H9 (cell line): ENCODE data around the gene PCSK9. TPM values are rescaled to one million over a fixed set of nuclear protein-coding genes. Genes with fewer than 3 reads are reported as not detected.

ENCODE experiments used
- DNase-seq: peaks from one replicate; pipeline ENCODE4 v3.0.0-alpha.2; 2017
- H2AFZ ChIP-seq: one replicate; pipeline ENCODE4 v1.6.1; 2013; ENCODE audit warnings: mild to moderate bottlenecking, low read length, control low read depth, moderate library complexity
- H2AK5ac ChIP-seq: 2 replicates; pipeline ENCODE4 v1.6.1; 2013; ENCODE audit warnings: low read length, control low read depth, mixed read lengths; ENCODE audit not compliant: insufficient read length
- H2BK120ac ChIP-seq: one replicate; pipeline ENCODE4 v1.6.1; 2013; ENCODE audit warnings: low read depth, mild to moderate bottlenecking, low read length, control low read depth, inconsistent platforms; ENCODE audit not compliant: poor library complexity, severe bottlenecking
- H2BK12ac ChIP-seq: 2 replicates; pipeline ENCODE4 v1.6.1; 2013; ENCODE audit warnings: low read length, control low read depth, mixed read lengths, low read depth; ENCODE audit not compliant: insufficient read length
- H2BK15ac ChIP-seq: 2 replicates; pipeline ENCODE4 v1.6.1; 2013; ENCODE audit warnings: low read depth, low read length, control low read depth
- H2BK20ac ChIP-seq: one replicate; pipeline ENCODE4 v1.6.1; 2013; ENCODE audit warnings: low read depth, mild to moderate bottlenecking, low read length, control low read depth, inconsistent platforms; ENCODE audit not compliant: poor library complexity, severe bottlenecking
- H2BK5ac ChIP-seq: 2 replicates; pipeline ENCODE4 v1.6.1; 2013; ENCODE audit warnings: low read length, control low read depth, mixed read lengths; ENCODE audit not compliant: insufficient read length
- H3K14ac ChIP-seq: 2 replicates; pipeline ENCODE4 v1.6.1; 2013; ENCODE audit warnings: low read length, control low read depth; ENCODE audit not compliant: insufficient read depth
- H3K18ac ChIP-seq: 2 replicates; pipeline ENCODE4 v1.6.1; 2013; ENCODE audit warnings: low read depth, mild to moderate bottlenecking, mixed read lengths, low read length, control low read depth; ENCODE audit not compliant: insufficient read length
- H3K23ac ChIP-seq: 2 replicates; pipeline ENCODE4 v1.6.1; 2013; ENCODE audit warnings: low read length, control low read depth, mixed read lengths, low read depth; ENCODE audit not compliant: insufficient read length
- H3K23me2 ChIP-seq: 2 replicates; pipeline ENCODE4 v1.6.1; 2013; ENCODE audit warnings: low read depth, mild to moderate bottlenecking, mixed read lengths, low read length, control low read depth; ENCODE audit not compliant: insufficient read length, poor library complexity, severe bottlenecking
- H3K27ac ChIP-seq: 2 replicates; pipeline ENCODE4 v1.5.1; 2013; ENCODE audit warnings: low read length, control low read depth, mixed read lengths, low read depth; ENCODE audit not compliant: insufficient read length
- H3K27me3 ChIP-seq: 2 replicates; pipeline ENCODE4 v1.6.1; 2013; ENCODE audit warnings: low read length, control low read depth, inconsistent platforms; ENCODE audit not compliant: insufficient read depth
- H3K4ac ChIP-seq: 2 replicates; pipeline ENCODE4 v1.6.1; 2013; ENCODE audit warnings: low read depth, mild to moderate bottlenecking, control low read depth, inconsistent platforms, low read length, moderate library complexity
- H3K4me1 ChIP-seq: 2 replicates; pipeline ENCODE4 v1.6.1; 2013; ENCODE audit warnings: low read length, control low read depth, inconsistent platforms; ENCODE audit not compliant: insufficient read depth
- H3K4me2 ChIP-seq: 2 replicates; pipeline ENCODE4 v1.6.1; 2013; ENCODE audit warnings: low read length, control low read depth, mixed read lengths; ENCODE audit not compliant: insufficient read length, insufficient read depth
- H3K56ac ChIP-seq: 2 replicates; pipeline ENCODE4 v1.6.1; 2013; ENCODE audit warnings: low read depth, mild to moderate bottlenecking, mixed read lengths, low read length, control low read depth; ENCODE audit not compliant: insufficient read length
- H3K79me1 ChIP-seq: 2 replicates; pipeline ENCODE4 v1.6.1; 2013; ENCODE audit warnings: low read depth, mild to moderate bottlenecking, moderate library complexity, low read length, control low read depth, inconsistent platforms; ENCODE audit not compliant: insufficient read depth, poor library complexity, severe bottlenecking
- H3K79me2 ChIP-seq: 2 replicates; pipeline ENCODE4 v1.6.1; 2013; ENCODE audit warnings: low read length, control low read depth, inconsistent platforms; ENCODE audit not compliant: insufficient read depth
- H3K9ac ChIP-seq: 2 replicates; pipeline ENCODE4 v1.6.1; 2013; ENCODE audit warnings: low read length, control low read depth, mixed read lengths; ENCODE audit not compliant: insufficient read length; ENCODE audit errors: extremely low read depth
- H3K9me3 ChIP-seq: one replicate; pipeline ENCODE4 v1.6.1; 2013; ENCODE audit warnings: low read depth, low read length, inconsistent platforms; ENCODE audit not compliant: control insufficient read depth
- H3T11ph ChIP-seq: one replicate; pipeline ENCODE4 v1.6.1; 2013; ENCODE audit warnings: mild to moderate bottlenecking, low read length, control low read depth, inconsistent platforms
- H4K20me1 ChIP-seq: one replicate; pipeline ENCODE4 v1.6.1; 2013; ENCODE audit not compliant: control insufficient read depth, insufficient read length, insufficient read depth
- H4K5ac ChIP-seq: 2 replicates; pipeline ENCODE4 v1.6.1; 2013; ENCODE audit warnings: low read depth, mild to moderate bottlenecking, mixed read lengths, low read length, control low read depth; ENCODE audit not compliant: insufficient read length
- H4K8ac ChIP-seq: replicated peaks from 2 replicates; pipeline ENCODE4 v1.6.1; 2013; ENCODE audit warnings: low read length, control low read depth, mixed read lengths, low read depth; ENCODE audit not compliant: insufficient read length
- H4K91ac ChIP-seq: 2 replicates; pipeline ENCODE4 v1.6.1; 2013; ENCODE audit warnings: low read depth, mild to moderate bottlenecking, moderate library complexity, mixed read lengths, low read length, control low read depth; ENCODE audit not compliant: insufficient read length
- H3K27ac Mint-ChIP-seq, 3 experiments: 2 replicates in 2 of 3; 3 replicates in 1 of 3; pipeline ENCODE4 v1.8.0; 2020 to 2021; ENCODE audit warnings: mixed read lengths in 3 of 3, mild to moderate bottlenecking in 1 of 3, moderate library complexity in 1 of 3
- H3K27me3 Mint-ChIP-seq: 2 replicates; pipeline ENCODE4 v1.8.0; 2021; ENCODE audit warnings: low read depth, mild to moderate bottlenecking, moderate library complexity, mixed read lengths
- H3K36me3 Mint-ChIP-seq, 3 experiments: 2 replicates in 2 of 3; 3 replicates in 1 of 3; pipeline ENCODE4 v1.8.0; 2020 to 2021; ENCODE audit warnings: low read depth in 3 of 3, mixed read lengths in 3 of 3; ENCODE audit not compliant: insufficient read depth in 1 of 3
- H3K4me1 Mint-ChIP-seq, 2 experiments: 2 replicates each; pipeline ENCODE4 v1.8.0; 2020; ENCODE audit warnings: mixed read lengths in 2 of 2
- H3K4me3 Mint-ChIP-seq, 2 experiments: 2 replicates in 1 of 2; 3 replicates in 1 of 2; pipeline ENCODE4 v1.8.0; 2020 to 2021; ENCODE audit warnings: mild to moderate bottlenecking in 2 of 2, mixed read lengths in 2 of 2, moderate library complexity in 1 of 2
- H3K9me3 Mint-ChIP-seq, 2 experiments: 2 replicates in 1 of 2; 3 replicates in 1 of 2; pipeline ENCODE4 v1.8.0; 2020; ENCODE audit warnings: mild to moderate bottlenecking in 2 of 2, mixed read lengths in 2 of 2, moderate library complexity in 1 of 2
- WGBS: extraction: QIAGEN DNeasy Blood & Tissue Kit; methylation state at CpG from one replicate; pipeline ENCODE4 v1.1.7; 2013; ENCODE audit warnings: missing lambda C conversion rate, low lambda C conversion rate, mixed read lengths; ENCODE audit not compliant: insufficient read length; ENCODE audit errors: extremely low coverage; 5-methylcytosine and 5-hydroxymethylcytosine counted together
- total RNA-seq: library from RNA; stranded (reverse); gene quantifications from 2 replicates; pipeline ENCODE4 v1.2.1, GENCODE V29; 2021
- TF ChIP-seq, protein P1 (sequence below): fragments of 200-600 bp; sonication (generic); conservative IDR thresholded peaks from 3 replicates; pipeline ENCODE4 v1.8.0; 2021; ENCODE audit warnings: antibody characterized with exemption, mild to moderate bottlenecking

Gene PCSK9
- total RNA-seq, 1 experiment from 2014 or later, result 75.1 TPM

DNA sequence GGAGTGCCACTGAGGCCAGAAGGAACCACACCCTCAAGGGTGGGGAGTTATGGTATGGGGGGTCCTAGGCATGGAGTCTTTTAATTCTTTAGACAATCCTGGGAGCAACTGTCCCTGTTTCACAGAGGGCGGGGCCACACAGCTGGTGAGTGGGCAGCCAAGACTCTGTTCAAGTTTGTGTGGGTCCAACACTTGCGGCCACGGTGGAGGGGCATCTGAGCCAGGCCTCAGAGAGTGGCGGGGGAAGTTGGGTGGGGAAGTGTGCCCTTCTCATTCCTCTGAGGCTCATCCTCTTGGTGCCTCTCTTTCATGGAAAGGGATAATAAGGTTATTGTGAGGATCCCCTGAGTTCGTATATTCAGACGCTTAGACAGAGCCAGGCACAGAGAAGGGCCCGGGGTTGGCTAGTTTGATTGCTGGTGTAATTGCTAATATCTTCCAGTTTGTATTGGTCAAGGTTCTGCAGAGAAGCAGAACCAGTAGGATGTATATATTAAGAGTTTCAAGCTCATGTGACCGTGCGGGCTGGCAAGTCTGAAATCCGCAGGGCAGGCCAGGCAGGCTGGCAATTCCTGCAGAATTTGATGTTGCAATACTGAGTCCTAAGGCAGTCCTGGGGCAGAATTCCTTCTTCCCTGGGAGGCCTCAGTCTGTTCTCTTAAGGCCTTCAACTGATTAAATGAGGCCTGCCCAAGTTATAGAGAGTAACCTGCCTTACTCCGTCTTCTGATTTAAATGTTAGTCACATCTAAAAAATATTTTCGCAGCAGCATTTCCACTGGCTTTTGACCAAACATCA, 15.9 kb downstream of the PCSK9 start:
- H3K79me2 ChIP-seq, result no peaks in the 10 kb centered on the region
- H3K56ac ChIP-seq, result no peak overlapping the region
- TF ChIP-seq, protein P1, sequence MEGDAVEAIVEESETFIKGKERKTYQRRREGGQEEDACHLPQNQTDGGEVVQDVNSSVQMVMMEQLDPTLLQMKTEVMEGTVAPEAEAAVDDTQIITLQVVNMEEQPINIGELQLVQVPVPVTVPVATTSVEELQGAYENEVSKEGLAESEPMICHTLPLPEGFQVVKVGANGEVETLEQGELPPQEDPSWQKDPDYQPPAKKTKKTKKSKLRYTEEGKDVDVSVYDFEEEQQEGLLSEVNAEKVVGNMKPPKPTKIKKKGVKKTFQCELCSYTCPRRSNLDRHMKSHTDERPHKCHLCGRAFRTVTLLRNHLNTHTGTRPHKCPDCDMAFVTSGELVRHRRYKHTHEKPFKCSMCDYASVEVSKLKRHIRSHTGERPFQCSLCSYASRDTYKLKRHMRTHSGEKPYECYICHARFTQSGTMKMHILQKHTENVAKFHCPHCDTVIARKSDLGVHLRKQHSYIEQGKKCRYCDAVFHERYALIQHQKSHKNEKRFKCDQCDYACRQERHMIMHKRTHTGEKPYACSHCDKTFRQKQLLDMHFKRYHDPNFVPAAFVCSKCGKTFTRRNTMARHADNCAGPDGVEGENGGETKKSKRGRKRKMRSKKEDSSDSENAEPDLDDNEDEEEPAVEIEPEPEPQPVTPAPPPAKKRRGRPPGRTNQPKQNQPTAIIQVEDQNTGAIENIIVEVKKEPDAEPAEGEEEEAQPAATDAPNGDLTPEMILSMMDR, result no peak
- no peak overlapping the region for H4K5ac ChIP-seq
- H2AFZ ChIP-seq, result no peak overlapping the region
- H3K4me2 ChIP-seq, result no peak overlapping the region
- H2BK120ac ChIP-seq, result no peak overlapping the region
- H2AK5ac ChIP-seq, result no peak overlapping the region
- no peak overlapping the region for H3K4ac ChIP-seq
- Mint-ChIP-seq H3K9me3 (no peaks in the 10 kb centered on the region), H3K4me3 (no peak overlapping the region), H3K27me3 (no peaks in the 10 kb centered on the region), H3K36me3 (peaks cover 18 to 63% (median 36%) of the 10 kb centered on the region in 3 experiments; a peak in 6 of 7 replicates), H3K4me1 (no peaks in the 10 kb centered on the region), H3K27ac (peak overlapping the region in 1 of 3 experiments; percentile 81; a peak in 1 of 7 replicates)
- no peak overlapping the region for H2BK20ac ChIP-seq
- no peak overlapping the region for H4K8ac ChIP-seq
- H4K91ac ChIP-seq, result no peak overlapping the region
- no peak overlapping the region for H3K9ac ChIP-seq
- H2BK5ac ChIP-seq, result no peak overlapping the region
- WGBS, result no CpG with 5 or more reads among the region's 12 CpGs
- H3K4me1 ChIP-seq, result no peaks in the 10 kb centered on the region
- no peak overlapping the region for H3K18ac ChIP-seq
- no peak overlapping the region for H3K23ac ChIP-seq
- no peak overlapping the region for H3K14ac ChIP-seq
- no peak overlapping the region for H3T11ph ChIP-seq
- no peaks in the 10 kb centered on the region for H3K23me2 ChIP-seq
- DNase-seq, result peak; percentile 22
- H2BK12ac ChIP-seq, result no peak overlapping the region
- no peak overlapping the region for H2BK15ac ChIP-seq
- peaks cover 4% of the 10 kb centered on the region for H4K20me1 ChIP-seq
- no peaks in the 10 kb centered on the region for H3K27me3 ChIP-seq
- H3K27ac ChIP-seq, result no peak overlapping the region
- no peaks in the 10 kb centered on the region for H3K79me1 ChIP-seq
- H3K9me3 ChIP-seq, result no peaks in the 10 kb centered on the region
